MM.1S (cell line): ENCODE measurements around the gene ZMYM5.
"Not testable (repeated sequence)": the region's sequence is repeated elsewhere in the genome, so short reads cannot be mapped to it uniquely, and the experiment has no call there.

ENCODE experiments used
- DNase-seq: peaks from one replicate; pipeline ENCODE4 v3.0.0-alpha.2; 2015
- H2AFZ ChIP-seq: fragments of 300-600 bp; sonication (generic); 2 replicates; pipeline ENCODE4 v1.6.0; 2016; ENCODE audit warnings: antibody characterized with exemption, low read length
- H3F3A ChIP-seq: fragments of 300-600 bp; sonication (generic); 2 replicates; pipeline ENCODE4 v1.6.1; 2016; ENCODE audit warnings: mild to moderate bottlenecking, antibody characterized with exemption, low read length, moderate library complexity, mixed read lengths; ENCODE audit not compliant: insufficient read depth
- H3K27ac ChIP-seq: fragments of 300-600 bp; sonication (generic); 2 replicates; pipeline ENCODE4 v1.5.1; 2016; ENCODE audit warnings: mild to moderate bottlenecking, low read length
- H3K27me3 ChIP-seq: fragments of 300-600 bp; sonication (generic); replicated peaks from 2 replicates; pipeline ENCODE4 v1.6.0; 2016; ENCODE audit warnings: low read length; ENCODE audit not compliant: insufficient read depth
- H3K36me3 ChIP-seq: fragments of 300-600 bp; sonication (generic); replicated peaks from 2 replicates; pipeline ENCODE4 v1.6.1; 2016; ENCODE audit warnings: mild to moderate bottlenecking, low read length, mixed read lengths; ENCODE audit not compliant: insufficient read depth
- H3K4me1 ChIP-seq: fragments of 300-600 bp; sonication (generic); 2 replicates; pipeline ENCODE4 v1.6.1; 2016; ENCODE audit warnings: low read length, mixed read lengths
- H3K4me2 ChIP-seq: fragments of 300-600 bp; sonication (generic); 2 replicates; pipeline ENCODE4 v1.6.0; 2016; ENCODE audit warnings: low read depth, low read length
- H3K4me3 ChIP-seq: fragments of 300-600 bp; sonication (generic); 2 replicates; pipeline ENCODE4 v1.5.1; 2016; ENCODE audit warnings: low read length, mixed read lengths
- H3K79me2 ChIP-seq: fragments of 300-600 bp; sonication (generic); 2 replicates; pipeline ENCODE4 v1.6.1; 2016; ENCODE audit warnings: mixed run types, low read length, mixed read lengths
- H3K9ac ChIP-seq: fragments of 300-600 bp; sonication (generic); 2 replicates; pipeline ENCODE4 v1.6.1; 2016; ENCODE audit warnings: low read length, mixed read lengths
- H3K9me2 ChIP-seq: fragments of 300-600 bp; sonication (generic); replicated peaks from 2 replicates; pipeline ENCODE4 v1.6.1; 2016; ENCODE audit warnings: mild to moderate bottlenecking, low read length, mixed read lengths; ENCODE audit not compliant: insufficient read depth
- H3K9me3 ChIP-seq: fragments of 300-600 bp; sonication (generic); replicated peaks from 2 replicates; pipeline ENCODE4 v1.6.1; 2016; ENCODE audit warnings: mild to moderate bottlenecking, low read length, mixed read lengths; ENCODE audit not compliant: insufficient read depth
- H4K20me1 ChIP-seq: fragments of 300-600 bp; sonication (generic); 2 replicates; pipeline ENCODE4 v1.6.1; 2016; ENCODE audit warnings: mild to moderate bottlenecking, low read length, moderate library complexity, mixed read lengths; ENCODE audit not compliant: insufficient read depth
- EZH2 ChIP-seq: fragments of 300-600 bp; sonication (generic); optimal IDR thresholded peaks from 2 replicates; pipeline ENCODE3; 2017; ENCODE audit warnings: low read depth, mild to moderate bottlenecking, antibody characterized with exemption, low read length, mixed read lengths
- EZH2phosphoT487 ChIP-seq: fragments of 300-600 bp; sonication (generic); IDR thresholded peaks from 2 replicates; pipeline ENCODE4 v1.6.1; 2018; ENCODE audit warnings: antibody characterized with exemption, low read length
- TF ChIP-seq, protein P1 (sequence below): fragments of 300-600 bp; sonication (generic); IDR thresholded peaks from 2 replicates; pipeline ENCODE4 v1.5.1; 2016; ENCODE audit warnings: antibody characterized with exemption, low read length, mixed read lengths

Gene ZMYM5

DNA sequence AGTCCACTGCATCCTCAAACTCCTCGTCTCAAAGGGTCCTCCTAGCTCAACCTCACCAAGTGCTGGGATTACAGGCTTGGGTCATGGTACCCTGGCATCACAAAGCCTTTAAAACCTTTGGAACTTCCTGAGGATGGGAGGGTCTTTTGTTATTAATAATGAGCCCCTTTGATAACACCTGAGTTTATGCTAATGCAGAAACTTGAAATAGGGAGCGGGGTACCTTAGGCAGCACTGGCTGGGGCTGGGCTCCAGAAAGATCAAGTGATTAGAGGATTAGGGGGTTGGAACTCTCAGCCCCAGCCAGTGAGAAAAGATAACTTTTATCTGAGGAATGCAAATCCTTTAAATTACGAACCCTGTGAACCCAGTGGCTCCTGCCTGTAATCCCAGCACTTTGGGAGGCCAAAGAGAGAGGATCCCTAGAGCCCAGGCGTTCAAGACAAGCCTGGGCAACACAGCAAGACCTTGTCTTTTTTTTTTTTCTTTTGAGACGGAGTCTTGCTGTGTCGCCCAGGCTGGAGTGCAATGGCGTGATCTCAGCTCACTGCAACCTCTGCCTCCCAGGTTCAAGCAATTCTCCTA is 71.4 kb downstream of the ZMYM5 start:
- TF ChIP-seq EZH2 (no peak), EZH2phosphoT487 (no peak)
- TF ChIP-seq, protein P1, sequence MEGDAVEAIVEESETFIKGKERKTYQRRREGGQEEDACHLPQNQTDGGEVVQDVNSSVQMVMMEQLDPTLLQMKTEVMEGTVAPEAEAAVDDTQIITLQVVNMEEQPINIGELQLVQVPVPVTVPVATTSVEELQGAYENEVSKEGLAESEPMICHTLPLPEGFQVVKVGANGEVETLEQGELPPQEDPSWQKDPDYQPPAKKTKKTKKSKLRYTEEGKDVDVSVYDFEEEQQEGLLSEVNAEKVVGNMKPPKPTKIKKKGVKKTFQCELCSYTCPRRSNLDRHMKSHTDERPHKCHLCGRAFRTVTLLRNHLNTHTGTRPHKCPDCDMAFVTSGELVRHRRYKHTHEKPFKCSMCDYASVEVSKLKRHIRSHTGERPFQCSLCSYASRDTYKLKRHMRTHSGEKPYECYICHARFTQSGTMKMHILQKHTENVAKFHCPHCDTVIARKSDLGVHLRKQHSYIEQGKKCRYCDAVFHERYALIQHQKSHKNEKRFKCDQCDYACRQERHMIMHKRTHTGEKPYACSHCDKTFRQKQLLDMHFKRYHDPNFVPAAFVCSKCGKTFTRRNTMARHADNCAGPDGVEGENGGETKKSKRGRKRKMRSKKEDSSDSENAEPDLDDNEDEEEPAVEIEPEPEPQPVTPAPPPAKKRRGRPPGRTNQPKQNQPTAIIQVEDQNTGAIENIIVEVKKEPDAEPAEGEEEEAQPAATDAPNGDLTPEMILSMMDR: no peak
- Histone ChIP-seq H3K36me3 (no peaks in the 10 kb centered on the region), H3K9me2 (no peaks in the 10 kb centered on the region), H3K79me2 (no peaks in the 10 kb centered on the region), H3K4me2 (no peak overlapping the region), H3K27ac (no peak overlapping the region), H3F3A (no peaks in the 10 kb centered on the region), H3K9me3 (no peaks in the 10 kb centered on the region), H3K9ac (no peak overlapping the region), H3K4me1 (no peaks in the 10 kb centered on the region), H3K4me3 (no peak overlapping the region), H4K20me1 (no peaks in the 10 kb centered on the region), H2AFZ (no peak overlapping the region), H3K27me3 (no peaks in the 10 kb centered on the region)
- DNase-seq: no peak

DNA sequence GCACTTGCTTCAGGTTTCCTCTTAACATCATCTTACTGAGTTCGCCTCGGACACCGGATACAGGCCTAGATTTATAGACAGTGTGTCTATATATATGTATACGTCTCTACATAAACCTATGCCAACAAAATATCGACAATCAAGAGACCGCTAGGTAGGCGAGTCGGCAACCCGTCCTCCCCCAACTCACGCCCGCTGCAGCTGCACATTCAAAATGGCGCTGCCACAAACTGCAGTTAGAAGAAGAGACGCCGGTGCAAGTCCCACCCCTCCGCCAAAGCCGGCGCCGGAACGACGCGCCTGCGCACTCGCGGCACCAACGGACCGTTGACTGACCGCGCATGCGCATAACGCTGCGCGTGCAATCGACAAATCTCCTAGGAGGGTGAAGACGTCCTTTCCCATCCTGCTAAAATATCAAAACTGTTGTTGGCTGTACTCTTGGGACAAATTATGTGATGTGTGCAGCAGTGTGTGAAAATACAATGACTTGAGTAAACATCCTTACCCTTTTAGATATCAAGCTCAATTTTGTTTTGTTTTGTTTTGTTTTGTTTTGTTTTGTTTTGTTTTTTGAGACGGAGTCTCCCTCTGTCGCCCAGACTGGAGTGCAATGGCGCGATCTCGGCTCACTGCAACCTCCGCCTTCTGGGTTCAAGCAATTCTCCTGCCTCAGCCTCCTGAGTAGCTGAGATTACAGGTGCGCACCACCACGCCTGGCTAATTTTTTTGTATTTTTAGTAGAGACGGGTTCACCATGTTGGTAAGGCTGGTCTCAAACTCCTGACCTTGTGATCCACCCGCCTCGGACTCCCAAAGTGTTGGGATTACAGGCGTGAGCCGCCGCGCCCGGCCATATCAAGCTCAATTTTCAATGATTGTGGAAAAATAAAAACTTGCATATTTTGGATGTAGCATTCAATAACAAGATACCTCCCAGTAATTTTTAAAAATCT is 80.4 kb downstream of the ZMYM5 start, which contains the start of gene PSPC1:
PSPC1 (minus strand) TSS at position 219 of the 956 bp plus-strand sequence; CDS start at position 31, 188 bp downstream.
- H3K4me1 ChIP-seq, H3K27me3 ChIP-seq, H3K9me2 ChIP-seq, H3K36me3 ChIP-seq, H3K9me3 ChIP-seq, H4K20me1 ChIP-seq, H3F3A ChIP-seq: not testable (repeated sequence)
- Histone ChIP-seq H3K4me3 (peak within 1 kb of the TSS; percentile 87), H3K9ac (peak within 1 kb of the TSS; percentile 86), H2AFZ (peak within 1 kb of the TSS; percentile 56; the same call in 1 of the 2 replicates), H3K4me2 (peak within 1 kb of the TSS; percentile 39; the same call in 1 of the 2 replicates), H3K27ac (peak within 1 kb of the TSS; percentile 71; the same call in 1 of the 2 replicates), H3K79me2 (peaks cover 20% of the 10 kb centered on the region)
- peak; percentile 89 for DNase-seq

- Histone ChIP-seq H3F3A (no peaks in the 10 kb centered on the region), H3K9me3 (no peaks in the 10 kb centered on the region), H3K27ac (peak overlapping the region; percentile 71; the same call in 1 of the 2 replicates), H2AFZ (peak overlapping the region; percentile 56; the same call in 1 of the 2 replicates), H4K20me1 (no peaks in the 10 kb centered on the region), H3K4me3 (peak overlapping the region; percentile 87), H3K4me2 (peak overlapping the region; percentile 39; the same call in 1 of the 2 replicates), H3K9me2 (no peaks in the 10 kb centered on the region), H3K27me3 (no peaks in the 10 kb centered on the region), H3K4me1 (no peaks in the 10 kb centered on the region), H3K36me3 (no peaks in the 10 kb centered on the region), H3K79me2 (peaks cover 27% of the 10 kb centered on the region), H3K9ac (peak overlapping the region; percentile 86)
- TF ChIP-seq EZH2phosphoT487 (no peak), EZH2 (no peak)
- TF ChIP-seq, protein P1: no peak
- peak; percentile 12 for DNase-seq
Measured at GRCh38 chr13:19782049-19782726, 81.3 kb downstream of the ZMYM5 start.
